Fibroblast of pulmonary artery (primary cell): ENCODE measurements around the gene ARL13B.

Source experiments
- DNase-seq: peaks from one replicate; pipeline ENCODE4 v3.0.0-alpha.2; 2010; ENCODE audit warnings: low read depth
- H3K4me3 ChIP-seq: replicated peaks from 2 replicates; pipeline ENCODE4 v1.5.1; 2011; ENCODE audit warnings: low read depth, mild to moderate bottlenecking, control low read depth, low read length, moderate library complexity
- TF ChIP-seq, protein P1 (sequence below): IDR thresholded peaks from 2 replicates; pipeline ENCODE4 v1.5.1; 2011; ENCODE audit warnings: mild to moderate bottlenecking, control low read depth, low read length, inconsistent platforms; ENCODE audit errors: missing control alignments

ARL13B gene

DNA sequence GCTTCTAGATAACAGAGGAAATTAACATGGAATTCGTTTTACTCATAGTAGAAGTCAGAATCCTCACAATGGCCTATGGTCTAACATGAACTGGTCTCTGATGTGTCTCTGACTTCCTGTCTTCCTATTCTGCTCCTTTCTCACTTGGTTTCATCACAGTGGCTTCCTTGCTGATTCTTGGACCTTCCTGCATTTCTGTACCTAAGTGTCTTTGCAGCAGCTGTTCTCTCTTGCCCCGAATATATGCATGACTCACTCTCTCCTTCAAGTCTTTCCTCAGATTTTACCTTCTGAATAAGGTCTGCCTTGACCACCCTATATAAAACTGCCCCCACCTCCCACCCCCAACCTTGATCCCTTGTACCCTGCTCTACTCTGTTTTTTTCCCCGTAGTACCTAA, 14.1 kb downstream of the ARL13B start:
- peak; percentile 42 for DNase-seq
- TF ChIP-seq, protein P1, sequence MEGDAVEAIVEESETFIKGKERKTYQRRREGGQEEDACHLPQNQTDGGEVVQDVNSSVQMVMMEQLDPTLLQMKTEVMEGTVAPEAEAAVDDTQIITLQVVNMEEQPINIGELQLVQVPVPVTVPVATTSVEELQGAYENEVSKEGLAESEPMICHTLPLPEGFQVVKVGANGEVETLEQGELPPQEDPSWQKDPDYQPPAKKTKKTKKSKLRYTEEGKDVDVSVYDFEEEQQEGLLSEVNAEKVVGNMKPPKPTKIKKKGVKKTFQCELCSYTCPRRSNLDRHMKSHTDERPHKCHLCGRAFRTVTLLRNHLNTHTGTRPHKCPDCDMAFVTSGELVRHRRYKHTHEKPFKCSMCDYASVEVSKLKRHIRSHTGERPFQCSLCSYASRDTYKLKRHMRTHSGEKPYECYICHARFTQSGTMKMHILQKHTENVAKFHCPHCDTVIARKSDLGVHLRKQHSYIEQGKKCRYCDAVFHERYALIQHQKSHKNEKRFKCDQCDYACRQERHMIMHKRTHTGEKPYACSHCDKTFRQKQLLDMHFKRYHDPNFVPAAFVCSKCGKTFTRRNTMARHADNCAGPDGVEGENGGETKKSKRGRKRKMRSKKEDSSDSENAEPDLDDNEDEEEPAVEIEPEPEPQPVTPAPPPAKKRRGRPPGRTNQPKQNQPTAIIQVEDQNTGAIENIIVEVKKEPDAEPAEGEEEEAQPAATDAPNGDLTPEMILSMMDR = no peak
- no peak overlapping the region for H3K4me3 ChIP-seq

DNA sequence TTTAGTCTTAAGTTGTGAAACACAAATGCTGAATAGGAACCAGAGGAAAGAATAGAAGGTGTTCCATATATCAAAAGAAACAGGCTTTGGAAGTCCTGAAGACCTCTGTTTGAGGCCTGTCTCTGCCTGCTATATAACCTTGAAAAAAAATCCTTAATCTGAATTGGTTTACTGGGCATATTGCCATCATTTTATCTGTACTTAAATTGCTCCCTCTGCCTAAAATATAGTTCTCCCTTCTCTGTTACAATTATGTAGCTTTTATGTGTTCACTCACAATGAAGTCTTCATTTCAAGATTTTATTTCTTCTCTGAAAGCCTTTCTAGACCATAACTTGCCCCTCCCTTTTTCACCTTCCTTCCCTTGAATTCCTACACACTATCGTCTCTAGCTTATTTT, 21.2 kb downstream of the ARL13B start:
- H3K4me3 ChIP-seq = no peak overlapping the region
- DNase-seq = no peak
- TF ChIP-seq, protein P1 = no peak

DNA sequence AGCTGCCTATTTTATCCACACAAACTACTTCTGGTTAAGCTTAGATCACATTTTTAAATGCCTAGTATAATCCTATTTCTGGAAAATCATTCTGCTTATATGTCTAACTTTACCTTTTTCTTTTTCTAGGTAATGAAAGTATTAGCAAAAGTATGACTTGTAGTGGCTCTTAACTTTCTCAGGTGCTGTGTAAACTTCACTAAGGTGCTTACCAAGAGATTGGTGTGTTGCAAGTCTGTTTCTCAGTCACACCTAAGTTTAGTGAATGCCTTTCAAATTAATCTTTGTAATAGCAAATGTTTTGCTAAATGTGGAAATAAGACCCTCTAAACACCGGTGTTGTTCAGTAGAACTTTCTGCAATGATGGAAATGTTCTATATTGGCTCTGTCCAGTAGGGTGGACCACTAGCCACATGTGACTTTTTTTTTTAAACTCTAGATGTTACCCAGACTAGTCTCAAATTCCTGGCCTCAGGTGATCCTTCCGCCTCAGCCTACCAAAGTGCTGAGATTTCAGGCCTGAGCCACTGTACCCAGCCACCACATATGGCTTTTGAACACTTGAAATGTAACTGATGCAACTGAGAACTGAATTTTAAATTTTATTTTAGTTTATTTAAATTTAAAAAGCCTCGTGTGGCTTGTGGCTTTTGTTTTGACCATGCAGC, 22.0 kb downstream of the ARL13B start:
- no peak for DNase-seq
- TF ChIP-seq, protein P1 = no peak
- H3K4me3 ChIP-seq = no peak overlapping the region

DNA sequence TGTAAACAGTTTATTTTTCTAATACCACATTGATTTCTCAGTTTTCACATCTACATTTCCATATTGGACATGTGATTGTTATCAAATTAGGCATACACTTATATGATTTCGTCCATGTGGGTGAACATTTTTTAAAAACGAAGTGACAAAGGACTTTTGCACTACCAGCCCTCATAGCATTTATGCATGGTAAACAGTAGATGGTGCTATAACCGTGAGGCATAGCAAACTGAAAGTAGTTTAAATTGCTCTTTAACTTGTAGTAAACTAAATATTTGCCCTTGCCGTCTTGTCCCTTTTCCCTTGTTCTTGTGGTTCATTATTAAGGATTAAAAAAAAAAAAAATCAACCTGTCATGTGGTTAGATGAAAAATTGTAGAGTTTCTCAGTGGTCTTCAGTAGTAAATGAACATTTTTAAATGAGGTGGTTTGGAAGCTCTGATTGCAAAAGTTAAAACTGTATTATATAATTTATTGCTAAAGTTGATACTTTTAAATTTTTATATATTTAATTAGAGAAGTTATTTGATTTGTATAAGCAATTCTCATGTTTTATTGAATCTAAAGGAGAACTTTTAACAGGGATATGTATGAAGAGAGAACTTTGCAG, 24.5 kb downstream of the ARL13B start:
- peak overlapping the region; percentile 42 for H3K4me3 ChIP-seq
- DNase-seq = peak; percentile 87

DNA sequence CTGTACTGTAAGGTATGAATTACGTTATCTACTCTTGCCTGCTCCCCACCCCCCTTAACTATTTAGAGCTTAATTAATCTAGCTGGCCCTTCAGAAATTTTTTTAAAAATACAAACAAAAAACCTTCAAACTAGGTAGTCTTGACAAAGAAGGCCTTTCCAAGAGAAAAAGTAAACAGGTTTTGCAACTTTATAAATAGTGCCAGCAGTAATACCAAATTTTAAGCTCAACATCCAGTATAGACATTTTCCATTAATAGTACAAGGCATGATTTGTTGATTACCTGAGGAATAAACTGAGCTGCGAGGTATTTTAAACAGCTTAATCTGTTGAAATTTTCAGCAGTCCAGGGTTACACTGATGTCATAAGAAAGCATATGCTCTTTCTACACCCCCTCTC, 28.3 kb downstream of the ARL13B start:
- TF ChIP-seq, protein P1 = no peak
- no peak for DNase-seq
- H3K4me3 ChIP-seq = no peak overlapping the region

More for the DNA sequence above, 24.5 kb downstream of the ARL13B start:
- TF ChIP-seq, protein P1 = peak; percentile 91

DNA sequence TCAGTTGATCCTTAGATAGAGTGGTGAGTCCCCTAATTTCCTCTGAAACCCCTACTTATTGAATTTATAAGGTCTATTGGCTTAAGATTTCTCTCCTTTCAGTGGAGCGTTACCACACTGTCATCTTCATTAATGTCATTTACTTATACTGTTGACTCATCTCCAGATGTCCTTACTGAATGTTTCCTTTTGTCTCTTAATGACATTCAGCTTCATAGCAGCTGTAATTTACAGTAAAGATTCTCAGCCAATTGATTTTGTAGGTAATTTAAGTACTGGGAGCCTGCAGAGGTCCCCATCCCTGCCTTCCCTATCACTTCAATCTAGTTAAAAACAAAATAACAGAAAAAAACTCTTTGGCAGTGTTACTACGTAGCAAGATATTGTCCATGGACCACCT, 29.7 kb downstream of the ARL13B start:
- no peak overlapping the region for H3K4me3 ChIP-seq
- TF ChIP-seq, protein P1 = no peak
- DNase-seq = no peak

DNA sequence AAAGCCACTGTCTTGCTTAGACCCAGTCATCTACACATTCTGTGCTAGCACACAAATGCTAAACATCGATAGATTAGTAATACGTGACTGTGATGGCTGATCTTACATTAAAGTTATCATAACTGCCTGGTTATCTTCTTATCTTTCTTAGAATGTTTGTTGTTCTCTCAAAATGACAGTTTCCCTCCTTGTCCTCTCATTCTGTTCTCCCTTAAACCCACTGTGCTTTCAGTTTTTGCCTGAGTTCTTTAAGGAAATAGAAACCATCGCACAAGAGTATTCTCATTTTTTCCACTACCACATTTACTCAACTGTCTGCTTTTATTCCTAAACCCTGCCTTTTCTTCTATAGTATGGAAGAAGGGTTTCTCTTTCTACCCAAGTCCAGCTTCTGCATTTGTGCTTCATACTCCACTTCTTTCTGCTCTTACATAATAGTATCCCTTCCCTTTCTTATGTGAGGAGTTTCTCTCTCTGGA, 31.3 kb downstream of the ARL13B start:
- no peak overlapping the region for H3K4me3 ChIP-seq
- no peak for DNase-seq
- TF ChIP-seq, protein P1 = no peak
